Activated T-helper 17 cell treated with anti-CD3 and anti-CD28 coated beads, Interleukin-2, amount 50 U/mL, for 72 hours (primary cell): ENCODE measurements around the gene RIPPLY1. TPM values are rescaled to one million over a fixed set of nuclear protein-coding genes. Genes with fewer than 3 reads are reported as not detected.

ENCODE experiments used
- ATAC-seq: fragments of 150-1000 bp; cut with Tn5 transposase; replicated peaks from 2 replicates; pipeline ENCODE4 v1.10.0; 2021; ENCODE audit warnings: mild to moderate bottlenecking, moderate library complexity
- H3K27ac Mint-ChIP-seq: one replicate; pipeline ENCODE4 v1.8.0; 2022; ENCODE audit warnings: mixed read lengths
- H3K27me3 Mint-ChIP-seq: one replicate; pipeline ENCODE4 v1.8.0; 2022; ENCODE audit warnings: mixed read lengths
- H3K36me3 Mint-ChIP-seq: one replicate; pipeline ENCODE4 v1.8.0; 2022; ENCODE audit warnings: low read depth, mild to moderate bottlenecking, mixed read lengths
- H3K4me1 Mint-ChIP-seq: one replicate; pipeline ENCODE4 v1.8.0; 2022; ENCODE audit warnings: mixed read lengths
- H3K4me3 Mint-ChIP-seq: one replicate; pipeline ENCODE4 v1.8.0; 2022; ENCODE audit warnings: mild to moderate bottlenecking, mixed read lengths
- H3K9me3 Mint-ChIP-seq: one replicate; pipeline ENCODE4 v1.8.0; 2022; ENCODE audit warnings: mixed read lengths
- total RNA-seq, 2 donors: library from RNA; stranded (reverse); gene quantifications; one replicate each; pipeline ENCODE4 v1.2.3, GENCODE V29; 2022

The RIPPLY1 gene
- total RNA-seq, 2 donors from 2014 or later = not detected

DNA sequence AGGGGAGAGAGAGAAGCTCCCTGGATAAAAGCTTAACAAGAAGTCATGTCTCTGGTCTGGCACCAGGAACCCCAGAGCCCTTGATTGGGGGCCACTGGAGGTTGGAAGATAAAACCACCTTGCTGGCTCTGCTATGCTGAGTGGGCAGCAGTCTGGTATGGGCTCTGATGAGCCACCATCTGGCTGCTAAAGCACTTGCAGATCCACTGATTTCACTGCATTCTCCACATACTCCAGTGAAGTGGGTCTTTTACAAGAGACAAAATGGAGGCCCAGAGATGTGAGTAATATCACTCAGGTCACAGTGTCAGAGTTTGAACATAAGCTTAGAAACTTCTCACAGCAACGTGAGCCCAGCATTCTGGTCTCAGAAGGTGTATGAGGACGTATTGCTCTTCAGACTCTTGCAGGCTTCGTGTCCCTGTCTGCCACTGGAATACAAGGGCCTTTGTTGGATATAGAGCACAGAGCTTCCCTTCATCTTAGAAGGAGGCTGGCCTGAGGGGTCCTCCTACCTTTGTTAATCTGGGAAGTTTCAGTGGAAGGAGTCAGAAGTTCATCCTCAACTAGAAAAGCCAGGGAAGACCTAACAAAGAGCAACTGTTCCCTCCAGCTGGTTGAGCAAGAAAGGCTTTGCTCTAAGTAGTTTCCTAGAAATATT lies 28.8 kb upstream of the RIPPLY1 start:
- H3K27ac Mint-ChIP-seq = no peak overlapping the region
- ATAC-seq = no peak
- no peak overlapping the region for H3K4me3 Mint-ChIP-seq
- H3K4me1 Mint-ChIP-seq = no peaks in the 10 kb centered on the region
- H3K9me3 Mint-ChIP-seq = no peaks in the 10 kb centered on the region
- no peaks in the 10 kb centered on the region for H3K27me3 Mint-ChIP-seq
- no peaks in the 10 kb centered on the region for H3K36me3 Mint-ChIP-seq

DNA sequence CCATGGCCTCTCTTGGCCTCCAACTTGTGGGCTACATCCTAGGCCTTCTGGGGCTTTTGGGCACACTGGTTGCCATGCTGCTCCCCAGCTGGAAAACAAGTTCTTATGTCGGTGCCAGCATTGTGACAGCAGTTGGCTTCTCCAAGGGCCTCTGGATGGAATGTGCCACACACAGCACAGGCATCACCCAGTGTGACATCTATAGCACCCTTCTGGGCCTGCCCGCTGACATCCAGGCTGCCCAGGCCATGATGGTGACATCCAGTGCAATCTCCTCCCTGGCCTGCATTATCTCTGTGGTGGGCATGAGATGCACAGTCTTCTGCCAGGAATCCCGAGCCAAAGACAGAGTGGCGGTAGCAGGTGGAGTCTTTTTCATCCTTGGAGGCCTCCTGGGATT lies 25.1 kb upstream of the RIPPLY1 start:
- ATAC-seq = no peak
- no peaks in the 10 kb centered on the region for H3K4me1 Mint-ChIP-seq
- no peaks in the 10 kb centered on the region for H3K27me3 Mint-ChIP-seq
- no peaks in the 10 kb centered on the region for H3K36me3 Mint-ChIP-seq
- H3K9me3 Mint-ChIP-seq = no peaks in the 10 kb centered on the region
- H3K27ac Mint-ChIP-seq = no peak overlapping the region
- H3K4me3 Mint-ChIP-seq = no peak overlapping the region

DNA sequence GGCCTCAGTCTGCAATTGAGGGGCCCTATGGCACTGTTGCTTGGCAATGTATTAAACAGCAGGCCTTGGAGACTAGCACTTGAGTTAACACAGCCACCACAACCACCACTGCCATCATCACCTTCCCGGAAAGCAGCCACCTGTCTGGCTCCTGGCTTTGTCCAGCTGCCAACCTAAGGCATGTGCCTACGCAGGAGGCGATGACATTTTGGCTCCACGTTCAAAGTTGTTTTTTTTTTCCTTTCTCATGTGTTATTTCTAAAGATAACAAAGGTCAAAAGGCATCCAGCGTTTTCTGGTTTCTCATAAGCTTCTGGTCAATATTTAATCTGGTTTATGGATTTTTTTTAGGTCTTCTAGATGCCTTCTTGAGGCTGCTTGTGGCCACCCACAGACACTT lies 24.6 kb upstream of the RIPPLY1 start:
- H3K9me3 Mint-ChIP-seq = no peaks in the 10 kb centered on the region
- no peak overlapping the region for H3K27ac Mint-ChIP-seq
- no peaks in the 10 kb centered on the region for H3K4me1 Mint-ChIP-seq
- H3K4me3 Mint-ChIP-seq = no peak overlapping the region
- no peak for ATAC-seq
- H3K36me3 Mint-ChIP-seq = no peaks in the 10 kb centered on the region
- H3K27me3 Mint-ChIP-seq = no peaks in the 10 kb centered on the region

- Mint-ChIP-seq H3K4me1 (no peaks in the 10 kb centered on the region), H3K4me3 (no peak overlapping the region), H3K27ac (no peak overlapping the region), H3K36me3 (no peaks in the 10 kb centered on the region), H3K9me3 (no peaks in the 10 kb centered on the region), H3K27me3 (no peaks in the 10 kb centered on the region)
- no peak for ATAC-seq
These were observed 23.9 kb upstream of the RIPPLY1 start for GRCh38 chrX:106927023-106927422.

DNA sequence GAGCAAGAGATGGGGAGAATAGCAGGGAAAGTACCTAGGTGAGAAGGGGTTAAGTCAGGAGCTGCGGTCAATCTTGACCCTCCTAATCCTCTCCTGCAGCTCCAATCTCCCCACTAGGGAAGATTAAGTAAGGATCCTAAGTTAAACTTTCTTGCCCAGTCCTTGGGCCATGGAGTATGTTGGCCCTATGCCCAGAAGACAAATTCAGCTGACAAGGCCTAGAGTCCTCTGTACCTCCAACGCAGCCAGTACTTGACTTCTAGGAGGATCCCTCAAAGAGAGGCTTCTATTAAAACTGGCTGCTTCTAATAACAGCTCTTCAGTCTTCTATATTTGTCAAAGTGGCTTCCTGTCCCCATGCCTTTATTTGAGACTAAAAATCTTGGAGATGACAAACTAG lies 18.5 kb upstream of the RIPPLY1 start:
- Mint-ChIP-seq H3K36me3 (no peaks in the 10 kb centered on the region), H3K4me1 (peaks cover 13% of the 10 kb centered on the region), H3K27me3 (no peaks in the 10 kb centered on the region), H3K27ac (no peak overlapping the region), H3K4me3 (no peak overlapping the region), H3K9me3 (no peaks in the 10 kb centered on the region)
- ATAC-seq = no peak

- H3K4me1 Mint-ChIP-seq = peaks cover 13% of the 10 kb centered on the region
- no peak for ATAC-seq
- H3K27ac Mint-ChIP-seq = no peak within 1 kb of the TSS
- peaks cover 3% of the 10 kb centered on the region for H3K27me3 Mint-ChIP-seq
- no peaks in the 10 kb centered on the region for H3K9me3 Mint-ChIP-seq
- H3K36me3 Mint-ChIP-seq = no peaks in the 10 kb centered on the region
- H3K4me3 Mint-ChIP-seq = no peak within 1 kb of the TSS
These were observed 16.9 kb upstream of the RIPPLY1 start, which contains the start of gene CLDN2 for GRCh38 chrX:106919932-106920452. CLDN2 (plus strand) TSS chrX:106920402; CDS start chrX:106928229, 7,827 bp downstream.

- Mint-ChIP-seq H3K4me3 (peak overlapping the region; percentile 35), H3K36me3 (no peaks in the 10 kb centered on the region), H3K4me1 (peaks cover 13% of the 10 kb centered on the region), H3K27ac (no peak overlapping the region), H3K27me3 (peaks cover 3% of the 10 kb centered on the region), H3K9me3 (no peaks in the 10 kb centered on the region)
- peak; percentile 39 for ATAC-seq
These were observed 14.8 kb upstream of the RIPPLY1 start for GRCh38 chrX:106917830-106918500.

DNA sequence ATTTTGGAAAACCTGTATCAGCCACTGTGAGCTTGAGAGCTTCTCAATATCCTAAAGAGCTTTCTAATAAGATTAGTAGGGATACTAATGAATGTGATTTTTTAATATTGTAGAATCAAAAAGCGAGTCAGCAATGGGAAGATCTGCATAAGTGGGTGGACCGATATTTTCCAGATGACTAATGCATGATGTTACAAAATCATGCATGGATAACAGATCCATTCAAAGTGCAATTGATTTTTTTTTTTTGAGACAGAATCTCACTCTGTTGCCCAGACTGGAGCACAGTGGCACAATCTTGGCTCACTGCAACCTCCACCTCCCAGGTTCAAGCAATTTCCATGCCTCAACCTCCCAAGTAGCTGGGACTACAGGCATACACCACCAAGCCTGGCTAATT lies 9.7 kb upstream of the RIPPLY1 start:
- ATAC-seq = no peak
- no peaks in the 10 kb centered on the region for H3K36me3 Mint-ChIP-seq
- no peak overlapping the region for H3K27ac Mint-ChIP-seq
- no peak overlapping the region for H3K4me3 Mint-ChIP-seq
- no peaks in the 10 kb centered on the region for H3K9me3 Mint-ChIP-seq
- H3K27me3 Mint-ChIP-seq = peaks cover 3% of the 10 kb centered on the region
- peaks cover 10% of the 10 kb centered on the region for H3K4me1 Mint-ChIP-seq

DNA sequence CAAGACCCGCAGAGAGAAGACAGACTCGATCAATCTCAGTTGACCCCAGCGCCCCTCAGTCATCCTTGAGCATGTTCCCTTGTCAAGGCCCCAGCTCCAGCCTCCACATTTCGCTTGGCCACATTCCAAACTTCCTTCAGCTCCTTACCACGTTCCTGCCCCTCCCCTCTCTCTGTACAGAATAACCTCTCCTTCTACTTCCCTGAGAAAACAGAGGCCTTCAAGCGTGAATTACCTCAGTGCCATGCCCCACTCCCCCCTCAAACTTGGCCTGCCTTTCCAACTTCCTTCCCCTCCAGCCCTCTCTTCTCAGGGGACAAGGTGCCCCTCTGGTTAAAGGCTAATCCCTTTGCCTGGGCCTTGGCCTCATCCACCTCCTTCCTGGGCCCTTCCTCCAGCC lies 3.2 kb upstream of the RIPPLY1 start:
- no peak for ATAC-seq
- Mint-ChIP-seq H3K27ac (no peak overlapping the region), H3K9me3 (no peaks in the 10 kb centered on the region), H3K4me1 (no peaks in the 10 kb centered on the region), H3K27me3 (no peaks in the 10 kb centered on the region), H3K4me3 (no peak overlapping the region), H3K36me3 (no peaks in the 10 kb centered on the region)

- Mint-ChIP-seq H3K4me3 (no peak overlapping the region), H3K27me3 (no peaks in the 10 kb centered on the region), H3K4me1 (no peaks in the 10 kb centered on the region), H3K36me3 (no peaks in the 10 kb centered on the region), H3K27ac (no peak overlapping the region), H3K9me3 (no peaks in the 10 kb centered on the region)
- no peak for ATAC-seq
These were observed 2.0 kb upstream of the RIPPLY1 start for GRCh38 chrX:106905064-106905708.

DNA sequence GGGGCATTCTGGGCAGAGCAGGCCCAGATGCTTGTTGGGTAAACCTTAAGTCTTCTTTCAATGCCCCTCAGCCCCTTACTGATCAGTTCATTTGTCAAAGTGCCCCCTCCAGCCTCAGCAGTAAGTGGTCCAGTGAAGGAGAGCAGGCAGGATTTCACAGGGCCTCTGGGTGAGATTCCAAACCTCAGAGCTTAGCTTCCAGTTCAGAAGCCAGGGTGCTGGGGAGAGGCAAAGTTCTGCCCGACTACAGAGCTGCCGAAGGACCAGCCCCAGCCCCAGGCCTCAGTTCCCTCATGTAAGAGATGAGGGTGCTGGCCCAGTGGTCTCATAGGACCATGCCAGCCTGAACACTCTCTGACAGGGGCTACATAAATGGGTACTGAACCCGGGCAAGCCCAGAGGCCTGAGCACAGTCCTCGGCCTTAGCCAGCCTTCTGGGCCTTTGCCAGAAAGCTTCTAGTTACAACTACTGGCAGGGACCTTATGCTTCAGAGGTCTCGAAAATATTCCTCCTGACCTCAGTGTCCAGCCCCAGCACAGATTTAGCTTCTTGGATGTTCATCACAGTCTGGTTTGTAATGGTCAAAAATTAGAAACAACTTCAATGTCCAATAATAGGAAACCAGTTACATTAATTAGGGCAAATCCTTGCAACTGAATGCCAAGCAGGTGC lies 851 bp upstream of the RIPPLY1 start:
- no peak overlapping the region for H3K4me3 Mint-ChIP-seq
- no peak overlapping the region for H3K27ac Mint-ChIP-seq
- no peak for ATAC-seq
- H3K4me1 Mint-ChIP-seq = no peaks in the 10 kb centered on the region
- H3K9me3 Mint-ChIP-seq = no peaks in the 10 kb centered on the region
- no peaks in the 10 kb centered on the region for H3K36me3 Mint-ChIP-seq
- no peaks in the 10 kb centered on the region for H3K27me3 Mint-ChIP-seq

DNA sequence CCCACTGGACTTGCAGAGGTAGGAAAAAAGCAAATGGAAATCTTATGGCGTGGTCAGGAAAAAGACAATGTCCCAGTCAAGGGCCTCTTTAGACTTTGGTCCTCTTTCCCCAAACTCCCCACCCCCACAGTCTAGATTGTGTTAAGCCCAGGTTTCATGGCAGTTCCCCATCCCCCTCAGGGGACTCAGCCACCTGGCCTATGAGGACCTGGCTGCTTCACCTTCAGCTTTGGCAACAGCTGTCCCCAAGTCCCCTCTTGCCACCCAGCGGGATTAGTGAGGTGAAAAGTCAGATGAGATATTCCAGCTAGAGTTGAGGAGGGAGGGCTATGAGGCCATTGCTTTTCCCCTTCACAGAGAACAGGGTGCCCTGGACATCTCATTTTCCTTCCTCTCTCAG lies 457 bp downstream of the RIPPLY1 start:
- H3K36me3 Mint-ChIP-seq = no peaks in the 10 kb centered on the region
- no peaks in the 10 kb centered on the region for H3K9me3 Mint-ChIP-seq
- no peak for ATAC-seq
- no peak overlapping the region for H3K27ac Mint-ChIP-seq
- no peaks in the 10 kb centered on the region for H3K27me3 Mint-ChIP-seq
- H3K4me1 Mint-ChIP-seq = no peaks in the 10 kb centered on the region
- no peak overlapping the region for H3K4me3 Mint-ChIP-seq

DNA sequence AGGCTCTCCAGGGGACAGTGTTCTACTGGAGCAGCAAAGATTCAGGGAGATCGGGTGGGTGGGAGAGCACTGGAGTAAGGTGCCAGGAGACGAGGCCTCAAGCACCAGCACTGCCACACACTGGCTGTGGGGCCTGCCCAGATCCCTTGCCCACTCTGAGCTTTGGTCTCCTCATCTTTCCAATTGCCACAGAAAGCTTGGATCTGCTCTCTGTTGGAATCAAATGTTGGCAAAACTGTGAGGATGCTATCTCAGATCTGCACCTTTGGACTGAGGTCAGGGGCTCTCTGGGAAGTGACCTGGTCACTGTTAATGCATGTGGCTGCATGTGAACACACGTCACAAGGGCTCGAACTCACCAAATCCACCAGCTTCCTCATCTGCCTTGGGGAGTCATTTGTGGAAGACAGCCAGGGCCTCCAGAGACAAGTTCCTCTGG lies 1.3 kb downstream of the RIPPLY1 start:
- Mint-ChIP-seq H3K4me3 (no peak overlapping the region), H3K27ac (no peak overlapping the region), H3K9me3 (no peaks in the 10 kb centered on the region), H3K27me3 (no peaks in the 10 kb centered on the region), H3K36me3 (no peaks in the 10 kb centered on the region), H3K4me1 (no peaks in the 10 kb centered on the region)
- no peak for ATAC-seq

GRCh38 chrX:106901341-106901740 lies 1.8 kb downstream of the RIPPLY1 start:
- Mint-ChIP-seq H3K4me3 (no peak overlapping the region), H3K27me3 (no peaks in the 10 kb centered on the region), H3K36me3 (no peaks in the 10 kb centered on the region), H3K4me1 (no peaks in the 10 kb centered on the region), H3K27ac (no peak overlapping the region), H3K9me3 (no peaks in the 10 kb centered on the region)
- ATAC-seq = no peak
